ENCODE measurements around the gene BBOF1. TPM values are rescaled to one million over a fixed set of nuclear protein-coding genes. Genes with fewer than 3 reads are reported as not detected.
A peak's percentile ranks its signal among the peaks of the same experiment; 100 is the strongest.

BBOF1 gene
- total and polyA plus RNA-seq, 2 experiments from 2014 or later: 6.4 to 18.2 TPM

DNA sequence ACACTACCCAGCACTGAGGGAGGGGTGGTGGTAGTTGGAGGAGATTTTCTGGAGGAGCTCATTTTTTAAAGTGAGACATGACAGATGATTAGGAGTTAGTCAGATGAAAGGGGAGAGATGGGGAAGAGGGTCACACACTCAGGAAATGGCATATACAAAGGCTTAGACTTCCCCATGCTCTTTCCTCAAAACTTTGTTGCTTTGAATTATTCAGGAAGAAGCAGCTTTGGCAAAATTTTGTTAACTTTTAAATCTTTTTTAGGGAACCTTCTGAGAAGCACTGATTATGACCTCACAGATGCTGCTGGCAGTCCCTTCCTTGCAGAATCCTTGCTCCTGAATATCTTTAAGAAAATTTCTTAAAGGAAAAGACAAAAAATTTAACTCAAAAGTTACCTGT is 45.3 kb downstream of the BBOF1 start:
- TF ChIP-seq EZH2 (IDR thresholded peaks at IDR 0.05; ENCODE audit: insufficient read depth, poor library complexity, severe bottlenecking) (no peak), EZH2phosphoT487 (IDR thresholded peaks at IDR 0.05; ENCODE audit: insufficient read depth, low read depth) (no peak)
- peak; percentile 5 for DNase-seq
- Histone ChIP-seq H3K4me2 (ENCODE audit: unreplicated experiment) (no peak overlapping the region), H3K9ac (no peak overlapping the region), H3K79me2 (ENCODE audit: insufficient read depth) (no peaks in the 10 kb centered on the region), H3K4me1 (ENCODE audit: insufficient read depth) (peaks cover 35% of the 10 kb centered on the region), H3K4me3 (no peak overlapping the region), H3K27me3 (replicated peaks; ENCODE audit: insufficient read depth) (no peaks in the 10 kb centered on the region), H4K20me1 (ENCODE audit: insufficient read depth) (no peaks in the 10 kb centered on the region), H3K36me3 (ENCODE audit: low read depth) (peaks cover 4% of the 10 kb centered on the region; the same call in 1 of the 2 replicates), H3K9me2 (ENCODE audit: insufficient read depth) (no peaks in the 10 kb centered on the region), H3K27ac (no peak overlapping the region), H3F3A (ENCODE audit: insufficient read depth) (peaks cover 50% of the 10 kb centered on the region), H2AFZ (no peak overlapping the region), H3K9me3 (ENCODE audit: low read depth) (no peaks in the 10 kb centered on the region)
- in situ Hi-C loops (cut with MboI): no loop called here

DNA sequence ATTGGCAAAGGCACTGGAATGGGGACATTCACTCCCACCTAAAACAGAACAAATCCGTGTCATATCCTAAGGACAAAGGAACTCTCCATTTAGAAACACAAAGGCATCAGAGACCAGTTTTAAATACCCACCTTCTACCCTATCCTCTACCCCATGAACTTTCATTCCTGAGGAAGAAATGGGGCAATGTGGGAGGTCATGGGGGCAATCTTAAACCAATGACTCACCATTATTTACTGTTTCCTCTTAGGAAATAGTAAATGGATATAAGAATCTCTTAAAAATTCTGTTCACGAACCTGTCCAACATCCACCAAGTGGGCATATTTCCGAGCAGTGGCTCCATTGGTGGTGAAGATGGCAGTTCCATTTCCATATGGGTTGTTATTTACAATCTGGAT is 45.7 kb downstream of the BBOF1 start:
- Histone ChIP-seq H3K4me3 (no peak overlapping the region), H2AFZ (no peak overlapping the region), H3K9me2 (ENCODE audit: insufficient read depth) (no peaks in the 10 kb centered on the region), H3F3A (ENCODE audit: insufficient read depth) (peaks cover 50% of the 10 kb centered on the region), H4K20me1 (ENCODE audit: insufficient read depth) (no peaks in the 10 kb centered on the region), H3K4me1 (ENCODE audit: insufficient read depth) (peaks cover 35% of the 10 kb centered on the region), H3K36me3 (ENCODE audit: low read depth) (0 out of 2 replicates have a peak, but pooled peaks cover 4% of the 10 kb centered on the region), H3K9me3 (ENCODE audit: low read depth) (no peaks in the 10 kb centered on the region), H3K27ac (no peak overlapping the region), H3K9ac (no peak overlapping the region), H3K79me2 (ENCODE audit: insufficient read depth) (no peaks in the 10 kb centered on the region), H3K27me3 (replicated peaks; ENCODE audit: insufficient read depth) (no peaks in the 10 kb centered on the region), H3K4me2 (ENCODE audit: unreplicated experiment) (no peak overlapping the region)
- in situ Hi-C loops (cut with MboI): no loop called here
- no peak for TF ChIP-seq EZH2phosphoT487 (IDR thresholded peaks at IDR 0.05; ENCODE audit: insufficient read depth, low read depth)
- no peak for TF ChIP-seq EZH2 (IDR thresholded peaks at IDR 0.05; ENCODE audit: insufficient read depth, poor library complexity, severe bottlenecking)
- peak; percentile 9 for DNase-seq
- WGBS, 2 experiments (ENCODE audit: low coverage in 1 of 2, low lambda C conversion rate in 2 of 2, missing lambda C conversion rate in 2 of 2): 92 to 94% methylated on average over 3 of the region's 3 CpGs

DNA sequence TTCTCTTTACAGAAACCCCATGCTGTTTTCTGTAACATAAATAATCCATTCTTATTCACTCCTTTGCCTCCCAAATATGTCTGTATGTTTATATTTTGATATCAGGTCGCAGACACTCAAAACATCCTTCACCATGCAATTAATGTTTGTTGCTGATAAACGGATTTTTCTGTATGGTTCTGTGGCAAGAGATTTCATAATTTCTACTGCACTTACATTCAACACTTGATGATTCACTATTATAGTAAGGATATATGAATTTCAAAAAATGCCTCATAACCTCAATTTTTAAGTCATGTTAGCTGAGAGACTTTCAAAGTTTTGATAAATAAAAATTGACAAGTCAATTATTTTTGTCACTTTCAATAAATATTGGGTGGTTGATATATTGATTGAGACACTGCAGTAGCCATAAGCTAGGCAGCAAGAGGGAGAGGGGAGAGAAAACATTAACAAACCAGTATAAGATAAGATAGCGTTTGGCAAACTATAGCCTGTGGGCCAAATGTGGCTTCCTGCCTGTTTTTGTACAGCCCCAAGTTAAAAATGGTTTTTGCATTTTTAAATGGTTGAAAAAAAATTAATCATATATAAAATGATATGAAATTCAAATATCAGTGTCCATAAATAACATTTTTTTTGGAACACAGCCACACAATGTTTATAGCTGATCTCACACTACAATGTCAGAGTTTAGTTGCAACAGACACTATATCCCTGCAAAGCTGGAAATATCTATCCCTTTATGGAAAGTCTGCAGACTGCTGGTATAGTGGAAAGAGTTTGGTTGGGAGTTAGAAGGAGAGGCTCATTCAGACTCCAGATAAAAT is 46.8 kb downstream of the BBOF1 start:
- H2AFZ ChIP-seq: no peak overlapping the region
- no peaks in the 10 kb centered on the region for H3K27me3 ChIP-seq (replicated peaks; ENCODE audit: insufficient read depth)
- no peak overlapping the region for H3K27ac ChIP-seq
- no peaks in the 10 kb centered on the region for H3K79me2 ChIP-seq (ENCODE audit: insufficient read depth)
- H3K4me3 ChIP-seq: no peak overlapping the region
- H3K9ac ChIP-seq: no peak overlapping the region
- H3K9me3 ChIP-seq (ENCODE audit: low read depth): no peaks in the 10 kb centered on the region
- H3F3A ChIP-seq (ENCODE audit: insufficient read depth): peaks cover 42% of the 10 kb centered on the region
- no peaks in the 10 kb centered on the region for H4K20me1 ChIP-seq (ENCODE audit: insufficient read depth)
- TF ChIP-seq EZH2 (IDR thresholded peaks at IDR 0.05; ENCODE audit: insufficient read depth, poor library complexity, severe bottlenecking) (no peak), EZH2phosphoT487 (IDR thresholded peaks at IDR 0.05; ENCODE audit: insufficient read depth, low read depth) (no peak)
- in situ Hi-C loops (cut with MboI): no loop called here
- H3K9me2 ChIP-seq (ENCODE audit: insufficient read depth): no peaks in the 10 kb centered on the region
- 62 to 68% methylated on average over 3 of the region's 3 CpGs for WGBS, 2 experiments (ENCODE audit: low coverage in 1 of 2, low lambda C conversion rate in 2 of 2, missing lambda C conversion rate in 2 of 2)
- no peak overlapping the region for H3K4me2 ChIP-seq (ENCODE audit: unreplicated experiment)
- peak; percentile 37 for DNase-seq
- peaks cover 35% of the 10 kb centered on the region for H3K4me1 ChIP-seq (ENCODE audit: insufficient read depth)
- H3K36me3 ChIP-seq (ENCODE audit: low read depth): 0 out of 2 replicates have a peak, but pooled peaks cover 4% of the 10 kb centered on the region

DNA sequence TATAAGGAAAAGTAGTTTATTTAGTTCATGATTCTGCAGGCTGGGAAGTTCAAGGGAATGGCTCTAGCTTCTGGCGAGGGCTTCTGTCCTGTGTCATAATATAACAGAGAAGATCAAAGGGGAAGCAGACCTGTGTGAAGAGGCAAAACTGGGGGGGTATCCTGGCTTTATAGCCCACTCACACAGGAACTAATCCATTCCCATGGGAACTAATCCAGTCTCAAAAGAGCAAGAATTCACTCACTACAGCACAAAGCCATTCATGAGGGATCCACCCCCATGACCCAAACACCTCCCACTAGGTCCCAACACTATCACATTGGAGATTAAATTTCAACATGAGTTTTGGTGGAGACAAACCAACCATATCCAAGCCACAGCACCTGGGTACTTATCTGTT is 58.3 kb downstream of the BBOF1 start:
- no peak overlapping the region for H3K27ac ChIP-seq
- H3K4me1 ChIP-seq (ENCODE audit: insufficient read depth): no peaks in the 10 kb centered on the region
- no peaks in the 10 kb centered on the region for H3F3A ChIP-seq (ENCODE audit: insufficient read depth)
- H3K9me3 ChIP-seq (ENCODE audit: low read depth): no peaks in the 10 kb centered on the region
- no peaks in the 10 kb centered on the region for H4K20me1 ChIP-seq (ENCODE audit: insufficient read depth)
- no peak overlapping the region for H2AFZ ChIP-seq
- no peak for DNase-seq
- no peak overlapping the region for H3K4me3 ChIP-seq
- no peak overlapping the region for H3K4me2 ChIP-seq (ENCODE audit: unreplicated experiment)
- no peaks in the 10 kb centered on the region for H3K79me2 ChIP-seq (ENCODE audit: insufficient read depth)
- in situ Hi-C loops (cut with MboI): no loop called here
- no peaks in the 10 kb centered on the region for H3K36me3 ChIP-seq (ENCODE audit: low read depth)
- no peak for TF ChIP-seq EZH2phosphoT487 (IDR thresholded peaks at IDR 0.05; ENCODE audit: insufficient read depth, low read depth)
- no peak for TF ChIP-seq EZH2 (IDR thresholded peaks at IDR 0.05; ENCODE audit: insufficient read depth, poor library complexity, severe bottlenecking)
- 9 to 22% methylated on average over 1 of the region's 1 CpG for WGBS, 2 experiments (ENCODE audit: low coverage in 1 of 2, low lambda C conversion rate in 2 of 2, missing lambda C conversion rate in 2 of 2)
- H3K9me2 ChIP-seq (ENCODE audit: insufficient read depth): no peaks in the 10 kb centered on the region
- no peak overlapping the region for H3K9ac ChIP-seq
- H3K27me3 ChIP-seq (replicated peaks; ENCODE audit: insufficient read depth): no peaks in the 10 kb centered on the region
